HG02798 (cell line): ENCODE results near the gene HNRNPLL.
"Not testable (repeated sequence)": the region's sequence is repeated elsewhere in the genome, so short reads cannot be mapped to it uniquely, and the experiment has no call there.

Experiments
- ATAC-seq: cut with Tn5 transposase; IDR thresholded peaks from one replicate; pipeline ENCODE4 v1.9.1; 2021; ENCODE audit warnings: mild to moderate bottlenecking; ENCODE audit not compliant: unreplicated experiment, poor library complexity

Gene HNRNPLL

GRCh38 chr2:38557217-38557616 is 45.5 kb downstream of the HNRNPLL start:
- no peak for ATAC-seq

DNA sequence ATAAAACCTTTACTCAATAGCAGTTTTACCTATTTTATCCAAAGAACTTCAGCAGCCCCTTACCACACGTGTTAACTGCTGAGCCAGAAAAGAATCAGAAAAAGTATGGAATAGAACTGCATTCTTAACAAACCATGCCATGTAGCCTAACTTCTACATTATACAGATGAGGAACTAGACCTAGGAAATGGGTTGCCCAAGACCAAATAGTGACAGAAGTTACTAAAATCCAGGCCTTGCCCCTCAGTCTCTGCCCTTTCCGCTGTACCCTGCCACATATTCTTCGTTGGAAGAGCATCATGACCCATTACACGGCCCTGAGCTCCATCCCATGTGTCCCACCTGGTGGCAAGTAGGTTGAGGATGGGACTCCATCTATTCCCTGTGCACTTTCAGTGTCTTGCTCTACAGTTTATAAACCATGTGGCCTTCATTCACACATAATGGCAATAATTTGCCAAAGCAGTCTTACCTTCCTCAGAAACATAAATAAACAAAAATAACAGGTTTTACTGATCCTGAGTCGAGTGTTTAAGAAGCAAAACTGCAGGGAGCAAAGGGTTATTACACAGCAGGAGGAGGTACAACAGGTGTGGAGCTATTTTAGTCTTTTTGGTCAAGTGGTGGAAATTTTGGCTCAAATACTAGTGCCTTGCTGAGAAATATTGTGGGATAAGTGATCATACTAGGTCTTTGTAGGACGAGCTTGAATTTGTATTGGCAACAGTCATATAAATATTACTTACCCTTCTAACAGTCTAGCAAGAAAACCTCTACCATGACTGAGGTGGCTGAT is 46.5 kb downstream of the HNRNPLL start:
- ATAC-seq, result no peak

GRCh38 chr2:38554973-38555595 is 47.6 kb downstream of the HNRNPLL start:
- ATAC-seq, result no peak

GRCh38 chr2:38553554-38553953 is 49.2 kb downstream of the HNRNPLL start:
- ATAC-seq, result no peak

DNA sequence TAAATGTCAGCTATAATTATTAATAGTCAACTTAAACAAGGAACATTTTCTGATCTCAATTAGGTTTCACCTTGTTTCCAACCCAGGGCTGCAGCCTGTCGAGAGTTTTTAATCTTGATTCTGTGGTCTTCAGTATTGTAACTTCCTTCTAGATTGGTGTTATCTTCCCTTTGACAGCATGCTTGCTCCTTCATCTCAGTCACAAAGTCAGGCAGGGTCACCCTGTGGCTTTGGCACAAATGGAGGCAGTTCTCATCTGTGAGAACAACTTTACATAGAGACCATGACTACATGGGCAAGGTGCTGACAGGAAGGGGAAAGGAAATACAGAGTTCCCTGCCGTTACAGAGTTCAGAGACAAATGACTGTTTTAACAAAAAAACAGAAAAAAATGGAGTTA is 50.5 kb downstream of the HNRNPLL start:
- no peak for ATAC-seq

GRCh38 chr2:38551746-38552145 is 51.0 kb downstream of the HNRNPLL start:
- ATAC-seq, result no peak

DNA sequence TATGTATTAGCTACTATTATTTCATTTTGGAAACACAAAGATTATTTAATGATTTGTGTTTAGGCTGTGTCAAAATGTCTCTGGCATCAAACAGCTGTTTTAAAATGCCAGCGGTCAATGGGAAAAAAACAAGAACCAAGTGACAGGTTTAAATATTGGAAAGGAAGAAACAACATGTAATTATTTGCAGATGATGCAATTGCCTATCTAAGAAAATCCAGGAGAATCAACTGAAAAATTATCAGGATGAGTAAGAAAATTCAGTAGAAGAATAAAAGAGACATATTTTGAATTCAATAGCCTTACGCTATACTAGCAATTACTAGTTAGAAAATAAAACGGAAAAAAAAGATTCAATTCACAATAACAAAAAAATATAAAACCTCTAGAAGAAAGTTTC is 51.6 kb downstream of the HNRNPLL start:
- no peak for ATAC-seq

DNA sequence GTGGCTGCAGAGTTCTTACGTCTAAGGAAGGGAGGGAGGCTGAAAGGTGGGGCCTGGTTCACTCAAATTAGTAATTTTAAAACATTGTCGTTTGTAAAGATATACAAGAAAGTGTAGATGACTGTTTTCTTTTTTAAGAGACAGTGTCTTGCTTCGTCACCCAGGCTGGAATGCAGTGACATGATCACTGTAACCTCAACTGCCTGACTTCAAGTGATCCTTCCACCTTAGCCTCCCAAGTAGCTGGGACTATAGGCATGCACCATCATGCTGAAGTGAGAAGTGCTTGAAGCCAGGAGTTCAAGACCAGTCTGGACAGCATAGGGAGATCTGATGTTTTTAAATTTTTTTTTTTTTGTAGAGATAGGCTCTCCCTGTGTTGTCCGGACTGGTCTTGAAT is 52.9 kb downstream of the HNRNPLL start:
- no peak for ATAC-seq

DNA sequence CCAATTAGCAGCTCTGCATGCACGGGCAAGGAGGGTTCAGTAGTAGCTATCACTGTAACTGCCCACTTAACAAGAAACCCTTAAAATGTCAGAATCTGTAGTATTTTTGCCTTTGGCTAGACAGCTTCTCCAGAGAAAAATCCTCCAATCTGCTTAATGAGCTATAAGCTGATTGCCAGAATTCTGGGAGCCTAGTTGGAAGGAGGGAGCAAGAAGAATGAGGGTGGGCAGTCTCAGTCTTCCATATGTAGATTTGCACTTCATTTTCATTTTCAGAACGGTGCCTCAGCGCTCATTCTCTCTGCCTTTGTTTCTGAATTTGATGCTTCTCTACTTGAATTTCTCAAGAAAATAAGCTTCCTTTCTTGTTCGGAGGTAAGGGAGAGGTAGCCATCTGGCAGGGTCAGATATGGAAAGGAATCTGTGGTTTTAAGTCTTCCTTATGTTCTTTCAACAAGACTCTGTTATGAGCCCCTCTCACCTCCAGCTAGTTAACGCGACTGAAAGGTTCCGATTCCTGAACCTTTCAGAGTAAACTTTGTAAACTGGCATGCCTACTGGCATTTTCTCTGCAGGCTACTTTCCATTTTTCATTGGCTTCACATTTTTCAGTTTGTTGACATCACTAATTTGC is 53.5 kb downstream of the HNRNPLL start:
- no peak for ATAC-seq

- ATAC-seq, result no peak
These were observed 54.9 kb downstream of the HNRNPLL start for GRCh38 chr2:38547791-38548190.

GRCh38 chr2:38546585-38546984 is 56.1 kb downstream of the HNRNPLL start:
- no peak for ATAC-seq

GRCh38 chr2:38546064-38546463 is 56.7 kb downstream of the HNRNPLL start:
- no peak for ATAC-seq

DNA sequence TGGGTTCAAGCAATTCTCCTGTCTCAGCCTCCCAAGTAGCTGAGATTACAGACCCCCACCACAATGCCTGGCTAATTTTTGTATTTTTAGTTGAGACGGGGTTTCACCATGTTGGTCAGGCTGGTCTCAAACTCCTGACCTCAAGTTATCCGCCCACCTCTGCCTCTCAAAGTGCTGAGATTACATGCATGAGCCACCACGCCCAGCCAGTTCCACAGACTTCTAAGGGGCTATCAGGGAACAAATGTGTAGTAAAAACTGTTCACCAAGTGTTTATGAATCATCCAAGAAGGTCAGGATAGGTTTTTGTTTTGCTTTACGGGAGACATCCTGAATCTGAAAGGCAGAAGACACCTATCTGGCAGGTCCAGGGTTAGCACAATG is 60.5 kb downstream of the HNRNPLL start:
- ATAC-seq, result not testable (repeated sequence)

DNA sequence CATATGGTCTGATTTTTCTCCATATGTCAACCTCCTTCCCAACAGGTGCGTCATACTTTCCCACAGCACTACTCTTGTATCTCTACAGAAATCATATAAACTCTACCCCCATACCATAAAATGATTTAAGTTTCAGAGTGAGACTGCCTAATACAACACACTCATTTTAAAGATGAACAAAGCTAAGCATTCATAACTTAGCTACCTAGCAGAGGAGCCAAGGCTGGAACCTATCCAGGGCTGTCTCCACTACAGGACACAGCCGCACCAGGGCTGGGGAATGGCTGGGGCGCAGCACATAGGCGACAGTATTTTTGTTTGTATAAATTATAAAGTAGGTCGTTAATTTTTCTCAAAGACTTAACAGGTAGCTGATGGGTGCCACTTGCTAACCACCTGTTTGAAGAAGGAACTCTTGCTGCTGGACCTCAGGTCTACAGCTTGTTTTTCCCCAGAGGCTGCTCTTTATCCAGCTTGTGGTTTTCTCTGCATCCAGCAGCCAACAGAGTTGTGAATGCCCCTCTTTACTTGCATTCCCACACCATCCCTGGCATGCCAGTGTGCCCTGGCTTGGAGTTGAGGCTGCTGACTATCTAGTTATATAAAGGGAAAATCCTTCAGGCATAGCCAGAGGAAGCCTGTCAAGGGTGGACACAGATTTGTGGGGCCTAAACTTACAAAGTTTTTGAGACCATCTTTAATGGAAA is 62.0 kb downstream of the HNRNPLL start:
- ATAC-seq, result no peak

DNA sequence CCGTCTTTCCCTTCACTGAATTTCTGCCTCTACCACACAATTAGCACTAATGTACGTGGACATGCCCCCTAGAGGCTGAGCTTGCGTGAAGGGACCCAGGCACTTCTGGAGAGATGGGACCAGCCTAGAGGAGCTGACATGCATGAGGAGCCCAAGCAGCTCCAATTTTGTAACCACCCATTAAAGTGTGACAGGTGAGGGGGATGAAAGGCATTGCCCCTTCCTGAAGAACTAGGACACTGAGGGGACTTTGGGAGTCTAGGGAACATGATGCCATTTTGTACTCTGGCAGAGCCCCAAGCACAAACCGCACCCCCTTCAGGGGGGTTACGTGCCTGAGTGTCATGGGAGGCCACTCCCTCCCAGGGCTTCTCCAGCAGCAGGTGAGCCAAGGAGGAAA is 63.6 kb downstream of the HNRNPLL start:
- no peak for ATAC-seq

- no peak for ATAC-seq
These were observed 64.7 kb downstream of the HNRNPLL start for GRCh38 chr2:38537937-38538525.

- ATAC-seq, result not testable (repeated sequence)
These were observed 65.4 kb downstream of the HNRNPLL start for GRCh38 chr2:38537296-38537695.

DNA sequence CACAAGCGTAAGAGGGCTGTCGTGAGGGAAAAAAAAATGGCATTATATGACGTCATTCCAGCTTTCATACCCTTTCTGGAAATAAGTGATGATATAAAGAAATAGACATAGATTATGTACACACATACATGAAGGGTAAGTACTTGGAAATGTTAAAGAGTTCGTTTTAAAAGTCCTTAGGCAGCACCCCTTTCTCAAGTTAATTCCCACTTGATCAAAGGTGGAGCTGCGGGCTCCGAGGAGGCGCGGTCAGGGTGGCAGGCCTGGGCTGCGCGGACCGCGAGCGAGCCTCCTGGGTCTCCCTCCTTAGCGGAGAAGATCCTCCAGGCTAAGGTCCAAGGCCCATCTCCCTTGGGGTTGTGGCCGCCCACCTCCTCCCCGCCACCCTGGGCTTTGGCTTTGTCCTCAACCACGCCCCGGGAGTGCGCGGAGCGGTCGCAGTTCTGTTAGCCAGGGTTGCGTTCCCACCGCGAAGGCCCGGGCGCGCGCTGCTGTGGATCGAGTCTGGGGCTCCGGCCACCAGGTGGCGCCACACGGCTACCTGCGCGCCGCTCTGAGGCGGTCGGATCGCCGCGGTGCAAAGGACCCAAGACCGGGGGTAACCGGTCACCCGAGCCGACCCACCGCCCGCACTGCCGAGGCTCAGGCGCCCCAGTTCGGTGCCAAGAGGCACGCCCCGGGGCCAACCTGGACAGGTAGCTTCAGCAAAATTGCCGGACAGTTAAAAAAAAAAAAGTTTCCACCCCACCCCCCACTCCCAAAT is 66.8 kb downstream of the HNRNPLL start:
- peak; percentile 48 for ATAC-seq

- no peak for ATAC-seq
These were observed 67.4 kb downstream of the HNRNPLL start for GRCh38 chr2:38535404-38535743.
